Left renal cortex interstitium (tissue), 4 donors: ENCODE measurements around the gene MKLN1. TPM values are rescaled to one million over a fixed set of nuclear protein-coding genes. Genes with fewer than 3 reads are reported as not detected.

Source experiments
- DNase-seq, 4 donors: peaks; one replicate each; pipeline ENCODE4 v3.0.0-alpha.2; 2013; ENCODE audit warnings: low read depth in 4 of 4, low spot score in 2 of 4, missing footprints in 1 of 4
- polyA plus RNA-seq, 4 donors: library from polyadenylated mRNA; unstranded; fragments of 120-200 nt; gene quantifications; one replicate each; pipeline ENCODE4 v1.2.1, GENCODE V29; 2013; ENCODE audit not compliant: insufficient read length in 4 of 4

Gene MKLN1
- polyA plus RNA-seq, 4 donors = 33.6 to 41.3 (median 38.7) TPM

DNA sequence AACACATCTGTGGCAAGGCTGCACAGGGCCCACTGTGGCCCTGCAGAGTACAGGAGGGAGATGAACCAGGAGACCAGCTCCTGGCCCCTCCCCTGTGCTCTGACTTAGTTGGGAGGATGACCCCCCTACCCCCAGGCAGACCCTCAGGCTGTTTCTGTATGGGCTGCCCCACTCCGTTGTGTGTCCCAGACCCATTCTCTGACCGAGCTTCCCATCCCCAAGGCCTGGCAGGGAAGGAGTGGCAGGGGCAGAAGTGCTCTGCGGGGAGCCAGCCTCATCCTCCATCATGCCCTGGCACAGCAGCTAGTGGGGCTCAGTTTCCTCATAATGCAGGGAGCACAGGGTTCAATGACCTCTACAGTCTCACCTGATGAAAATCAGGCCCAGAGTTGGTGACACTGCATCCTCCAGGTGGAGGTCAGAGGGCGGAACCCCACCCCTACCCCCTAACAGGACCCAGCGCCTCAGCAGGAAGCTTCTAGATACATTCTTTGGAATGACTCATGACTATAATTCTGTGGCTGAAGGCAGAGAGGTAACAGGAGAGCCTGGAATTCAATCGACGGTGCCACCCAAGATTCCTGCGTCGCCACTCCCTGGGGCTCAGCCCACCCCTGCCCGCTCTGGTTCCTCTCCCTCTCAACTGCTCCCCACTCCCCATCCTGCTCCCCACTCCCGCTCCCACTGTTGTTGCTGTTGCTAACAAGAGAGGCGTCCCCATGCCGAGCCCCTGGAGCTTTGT is 210.6 kb downstream of the MKLN1 start:
- DNase-seq = no peak

DNA sequence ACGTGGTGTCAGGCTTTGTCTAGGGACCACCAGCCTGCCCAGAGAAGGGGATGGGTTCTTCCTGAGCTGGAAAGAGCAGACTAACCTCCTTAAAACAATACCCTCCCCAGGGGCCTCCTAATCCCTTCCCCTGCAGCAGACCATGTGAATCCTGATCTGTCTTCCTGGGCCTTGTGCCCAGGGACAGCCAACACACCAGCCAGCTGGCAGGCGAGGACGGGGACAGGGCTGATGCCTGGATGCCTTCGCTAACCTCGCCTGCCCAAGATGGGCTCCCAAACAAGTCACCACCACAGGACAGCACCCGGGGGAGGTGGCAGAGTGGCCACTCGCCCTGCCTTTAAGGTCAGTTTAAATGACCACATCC is 211.1 kb downstream of the MKLN1 start:
- DNase-seq = no peak

DNA sequence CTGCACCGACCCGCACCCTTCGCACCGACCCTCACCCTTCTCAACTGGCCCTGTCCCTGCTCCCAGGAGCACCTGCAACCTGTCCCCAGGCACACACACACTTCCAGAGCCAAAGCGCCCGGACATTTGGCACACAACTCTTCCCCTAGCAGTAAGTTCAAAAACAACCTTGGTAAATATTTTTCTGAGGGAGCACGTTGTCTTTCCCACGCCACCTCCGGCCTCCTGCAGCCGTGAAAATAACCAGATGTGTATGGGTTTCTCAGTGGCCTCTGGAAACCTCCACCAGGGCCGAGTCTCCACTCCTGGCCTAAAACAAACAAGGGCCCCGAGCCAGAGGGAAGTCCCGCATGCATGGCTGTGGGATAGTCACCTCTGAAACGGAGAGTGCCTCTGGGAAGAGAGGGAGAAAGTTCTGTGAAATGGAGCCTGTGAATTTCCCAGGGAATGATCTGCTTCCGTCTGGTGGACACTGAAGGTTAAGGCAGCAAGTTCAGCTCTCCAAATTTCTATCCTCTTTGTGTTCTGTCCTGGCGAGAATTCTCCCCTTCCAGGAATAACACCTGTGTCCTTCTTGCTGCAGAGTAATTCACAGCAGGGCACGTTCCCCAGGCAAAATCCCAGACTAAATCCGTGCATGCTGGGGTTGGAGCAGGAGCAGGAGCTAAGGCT is 213.0 kb downstream of the MKLN1 start:
- DNase-seq = no peak

DNA sequence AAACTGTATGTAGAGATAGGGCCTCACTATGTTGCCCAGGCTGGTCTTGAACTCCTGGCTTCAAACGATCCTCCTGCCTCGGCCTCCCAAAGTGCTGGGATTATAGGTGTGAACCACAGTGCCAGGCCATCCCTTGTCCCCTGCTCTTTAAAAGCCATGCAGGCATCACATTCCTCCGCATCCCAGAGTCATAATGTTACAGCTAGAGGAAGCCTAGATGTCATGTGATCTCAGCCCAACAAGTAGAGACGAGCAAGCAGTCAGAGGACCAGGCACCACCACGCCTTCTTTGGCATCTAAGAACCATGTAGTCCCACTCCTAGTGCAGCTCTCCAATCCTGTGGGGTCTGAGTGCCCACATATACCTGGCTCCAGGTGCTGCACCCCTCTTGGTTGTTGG is 215.6 kb downstream of the MKLN1 start:
- no peak for DNase-seq

DNA sequence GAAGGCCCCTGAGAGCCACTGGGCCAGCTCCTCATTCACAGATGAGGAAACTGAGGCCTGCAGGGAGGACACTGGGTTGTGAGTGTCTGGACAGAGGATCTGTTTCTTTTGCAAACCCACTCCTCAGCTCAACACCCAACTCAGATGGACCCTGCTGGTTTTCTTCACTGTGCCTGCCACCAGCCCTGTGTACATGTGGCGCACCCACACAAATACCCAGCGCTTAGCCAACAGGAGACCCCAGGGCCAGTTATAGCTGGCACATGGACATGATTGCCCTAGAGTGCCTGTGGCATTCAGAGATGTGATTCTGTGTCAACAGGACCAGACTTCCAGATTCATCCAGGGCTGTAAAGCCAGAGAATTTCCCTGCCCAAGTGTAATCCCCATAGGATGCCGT is 216.3 kb downstream of the MKLN1 start:
- DNase-seq = no peak

DNA sequence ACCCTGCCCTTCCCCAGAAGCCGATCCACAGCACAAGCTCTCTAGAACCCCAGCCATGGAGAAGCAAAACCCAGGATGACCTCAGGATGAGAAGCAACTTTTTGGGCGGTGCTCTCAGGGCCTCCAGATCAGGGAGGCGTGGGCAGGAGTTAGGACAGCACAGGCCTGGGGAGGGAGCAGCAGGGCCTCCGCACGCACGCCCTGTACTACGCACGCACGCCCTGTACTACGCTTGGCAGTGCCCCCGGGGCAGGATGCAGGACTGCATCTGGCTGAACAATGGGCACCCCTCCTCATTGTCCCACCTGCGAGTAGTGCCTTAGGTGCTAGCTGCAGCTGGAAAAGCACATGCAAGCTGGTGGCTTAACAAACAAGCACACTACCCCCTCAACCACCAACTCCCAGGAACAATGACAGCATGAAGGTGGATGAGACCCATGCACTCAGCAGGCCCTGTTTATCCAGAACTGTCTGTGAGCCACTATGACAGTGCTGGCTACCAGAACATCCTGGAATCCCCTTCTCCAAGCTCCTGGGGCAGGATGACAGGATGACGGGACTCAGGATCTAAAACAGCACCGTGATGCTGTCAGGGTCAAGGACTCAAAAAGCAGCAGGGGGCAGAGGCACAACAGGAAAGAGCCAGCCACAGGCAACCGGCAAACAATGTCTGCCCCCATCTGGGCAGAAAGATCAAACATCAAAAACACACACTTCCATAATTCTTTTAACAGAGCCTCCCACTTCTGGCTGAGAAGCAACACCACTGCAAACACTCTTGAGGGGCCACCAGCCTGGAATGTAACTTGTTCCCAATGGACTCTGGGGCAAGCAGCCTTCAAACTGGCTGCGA is 217.0 kb downstream of the MKLN1 start:
- no peak for DNase-seq

DNA sequence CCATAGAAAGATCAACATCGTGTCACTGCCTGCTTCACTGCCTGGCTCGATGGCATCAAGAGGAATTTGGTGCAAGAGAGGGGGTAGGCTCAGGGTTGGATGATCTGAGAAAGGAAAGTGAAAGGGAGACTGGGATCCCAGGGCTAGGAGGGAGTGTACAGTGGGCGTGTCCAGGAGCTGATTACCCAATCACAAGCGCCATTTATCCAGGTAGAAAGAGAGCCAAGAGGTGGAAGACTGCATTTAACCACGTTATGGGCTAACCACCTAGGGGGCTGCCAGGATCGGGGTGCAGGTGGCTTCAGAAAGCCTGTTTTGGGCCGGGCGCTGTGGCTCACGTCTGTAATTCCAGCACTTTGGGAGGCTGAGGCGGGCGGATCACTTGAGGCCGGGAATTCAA is 218.4 kb downstream of the MKLN1 start:
- no peak for DNase-seq

Other genes with a start within 250 kb of the MKLN1 start
- gene PODXL, start 228.8 kb downstream of the MKLN1 start, polyA plus RNA-seq = 100 to 1,000 TPM; 692 to 723 (median 710) TPM